Measurements from ENCODE around the gene HSPA1A. TPM values are rescaled to one million over a fixed set of nuclear protein-coding genes. Genes with fewer than 3 reads are reported as not detected.

HSPA1A gene
- total and polyA plus RNA-seq, 9 of the 15 experiments (the other 6 are each of a cell fraction or from before 2014, with no cell fraction given), result 2.2 to 273 (median 107) TPM

GRCh38 chr6:31831350-31832215, 16.2 kb downstream of the HSPA1A start (continued):
- TF ChIP-seq NUFIP1 (IDR thresholded peaks at IDR 0.05; ENCODE audit: partially characterized antibody) (no peak), ZNF121 (CRISPR knock-in tag; conservative IDR thresholded peaks at IDR 0.05) (no peak), DIDO1 (tag; IDR thresholded peaks at IDR 0.05; ENCODE audit: low read depth) (no peak), DMBX1 (CRISPR knock-in tag; IDR thresholded peaks at IDR 0.05; ENCODE audit: borderline replicate concordance) (peak; percentile 29; the same call in 1 of the 2 replicates), GTF2A2 (tag; IDR thresholded peaks at IDR 0.05) (no peak), SLC30A9 (CRISPR knock-in tag; IDR thresholded peaks at IDR 0.05) (no peak), ZNF695 (CRISPR knock-in tag; IDR thresholded peaks at IDR 0.05) (no peak), ZNF347 (CRISPR knock-in tag; IDR thresholded peaks at IDR 0.05; ENCODE audit: low read depth) (no peak), NELFE (IDR thresholded peaks at IDR 0.05; ENCODE audit: insufficient read depth, insufficient read length) (no peak), CCAR2 (IDR thresholded peaks at IDR 0.05; ENCODE audit: low read depth, low read length) (no peak), GTF2F1 (IDR thresholded peaks at IDR 0.05; ENCODE audit: low read depth, low read length) (no peak), ZNF668 (CRISPR knock-in tag; IDR thresholded peaks at IDR 0.05) (no peak), CHD1 (IDR thresholded peaks at IDR 0.05; ENCODE audit: low read length) (peak; percentile 50), ESRRA (IDR thresholded peaks at IDR 0.05; ENCODE audit: borderline replicate concordance, low read depth) (no peak), NCOA4 (IDR thresholded peaks at IDR 0.05; ENCODE audit: partially characterized antibody) (no peak), MNT (conservative IDR thresholded peaks at IDR 0.05) (no peak), IRF9 (tag; IDR thresholded peaks at IDR 0.05) (peak; percentile 70), ZNF444 (CRISPR knock-in tag; IDR thresholded peaks at IDR 0.05) (no peak), NRF1 (conservative IDR thresholded peaks at IDR 0.05 in 1 of 2, IDR thresholded peaks at IDR 0.05 in 1 of 2) (peak; percentile 45 to 50), ZNF263 (CRISPR knock-in tag; IDR thresholded peaks at IDR 0.05; ENCODE audit: borderline replicate concordance) (no peak), IFI16 (CRISPR knock-in tag; IDR thresholded peaks at IDR 0.05) (no peak)
- TF ChIP-seq, protein P1, sequence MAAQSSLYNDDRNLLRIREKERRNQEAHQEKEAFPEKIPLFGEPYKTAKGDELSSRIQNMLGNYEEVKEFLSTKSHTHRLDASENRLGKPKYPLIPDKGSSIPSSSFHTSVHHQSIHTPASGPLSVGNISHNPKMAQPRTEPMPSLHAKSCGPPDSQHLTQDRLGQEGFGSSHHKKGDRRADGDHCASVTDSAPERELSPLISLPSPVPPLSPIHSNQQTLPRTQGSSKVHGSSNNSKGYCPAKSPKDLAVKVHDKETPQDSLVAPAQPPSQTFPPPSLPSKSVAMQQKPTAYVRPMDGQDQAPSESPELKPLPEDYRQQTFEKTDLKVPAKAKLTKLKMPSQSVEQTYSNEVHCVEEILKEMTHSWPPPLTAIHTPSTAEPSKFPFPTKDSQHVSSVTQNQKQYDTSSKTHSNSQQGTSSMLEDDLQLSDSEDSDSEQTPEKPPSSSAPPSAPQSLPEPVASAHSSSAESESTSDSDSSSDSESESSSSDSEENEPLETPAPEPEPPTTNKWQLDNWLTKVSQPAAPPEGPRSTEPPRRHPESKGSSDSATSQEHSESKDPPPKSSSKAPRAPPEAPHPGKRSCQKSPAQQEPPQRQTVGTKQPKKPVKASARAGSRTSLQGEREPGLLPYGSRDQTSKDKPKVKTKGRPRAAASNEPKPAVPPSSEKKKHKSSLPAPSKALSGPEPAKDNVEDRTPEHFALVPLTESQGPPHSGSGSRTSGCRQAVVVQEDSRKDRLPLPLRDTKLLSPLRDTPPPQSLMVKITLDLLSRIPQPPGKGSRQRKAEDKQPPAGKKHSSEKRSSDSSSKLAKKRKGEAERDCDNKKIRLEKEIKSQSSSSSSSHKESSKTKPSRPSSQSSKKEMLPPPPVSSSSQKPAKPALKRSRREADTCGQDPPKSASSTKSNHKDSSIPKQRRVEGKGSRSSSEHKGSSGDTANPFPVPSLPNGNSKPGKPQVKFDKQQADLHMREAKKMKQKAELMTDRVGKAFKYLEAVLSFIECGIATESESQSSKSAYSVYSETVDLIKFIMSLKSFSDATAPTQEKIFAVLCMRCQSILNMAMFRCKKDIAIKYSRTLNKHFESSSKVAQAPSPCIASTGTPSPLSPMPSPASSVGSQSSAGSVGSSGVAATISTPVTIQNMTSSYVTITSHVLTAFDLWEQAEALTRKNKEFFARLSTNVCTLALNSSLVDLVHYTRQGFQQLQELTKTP (IDR thresholded peaks at IDR 0.05; ENCODE audit: low read depth in 1 of 2, partially characterized antibody in 2 of 2), result peak in 1 of 2 experiments; percentile 51
